ENCODE measurements around the gene MACROD2. TPM values are rescaled to one million over a fixed set of nuclear protein-coding genes. Genes with fewer than 3 reads are reported as not detected.
A peak's percentile ranks its signal among the peaks of the same experiment; 100 is the strongest.

MACROD2 gene
- total RNA-seq, 1 donor from 2014 or later, result 2.4 TPM

DNA sequence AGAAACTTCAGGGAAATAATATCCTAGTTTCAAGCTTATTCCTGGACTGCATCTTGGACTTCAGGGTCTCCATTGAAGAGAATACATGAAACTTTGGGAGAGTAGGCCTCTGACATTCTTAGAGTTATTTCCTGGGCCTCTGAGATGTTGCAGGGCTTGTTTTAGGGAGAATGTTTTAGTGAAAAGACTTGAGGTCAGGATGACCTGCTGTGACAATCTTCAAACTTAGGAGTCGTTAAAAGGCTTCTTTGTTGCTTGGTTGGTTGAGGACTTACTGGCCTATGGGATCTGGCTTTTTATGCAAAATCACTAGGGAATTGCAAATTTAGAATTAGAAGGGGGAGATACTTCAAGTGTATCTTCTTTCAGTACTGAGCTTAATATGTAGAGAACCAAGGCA, 955.3 kb downstream of the MACROD2 start:
- Mint-ChIP-seq H3K9me3 (ENCODE audit: unreplicated experiment) (no peaks in the 10 kb centered on the region), H3K36me3 (ENCODE audit: low read depth, unreplicated experiment) (no peaks in the 10 kb centered on the region), H3K27me3 (ENCODE audit: low read depth, unreplicated experiment) (no peaks in the 10 kb centered on the region), H3K4me1 (ENCODE audit: low read depth, unreplicated experiment) (peaks cover 36% of the 10 kb centered on the region), H3K4me3 (ENCODE audit: unreplicated experiment) (no peak overlapping the region), H3K27ac (ENCODE audit: unreplicated experiment) (peak overlapping the region; percentile 97)
- Histone ChIP-seq H3K27ac (ENCODE audit: low read depth, low read length) (no peak overlapping the region), H3K27me3 (ENCODE audit: insufficient read depth, low read length) (no peaks in the 10 kb centered on the region), H3K36me3 (ENCODE audit: insufficient read depth, low read length) (no peaks in the 10 kb centered on the region), H2AFZ (ENCODE audit: low read depth, low read length) (no peak overlapping the region), H3K4me1 (ENCODE audit: insufficient read depth, low read length) (peaks cover 3% of the 10 kb centered on the region), H3K9ac (ENCODE audit: low read length) (no peak overlapping the region), H3K79me2 (ENCODE audit: insufficient read depth, low read length) (no peaks in the 10 kb centered on the region), H3K9me3 (ENCODE audit: insufficient read depth, low read depth, low read length) (no peaks in the 10 kb centered on the region), H4K20me1 (ENCODE audit: insufficient read depth, low read length) (no peaks in the 10 kb centered on the region), H3K4me2 (ENCODE audit: low read length) (no peak overlapping the region), H3K4me3 (ENCODE audit: insufficient read depth, low read depth, low read length) (no peak overlapping the region)
- no peak for TF ChIP-seq EZH2 (IDR thresholded peaks at IDR 0.05; ENCODE audit: insufficient read depth, low read length)
- TF ChIP-seq, protein P1, sequence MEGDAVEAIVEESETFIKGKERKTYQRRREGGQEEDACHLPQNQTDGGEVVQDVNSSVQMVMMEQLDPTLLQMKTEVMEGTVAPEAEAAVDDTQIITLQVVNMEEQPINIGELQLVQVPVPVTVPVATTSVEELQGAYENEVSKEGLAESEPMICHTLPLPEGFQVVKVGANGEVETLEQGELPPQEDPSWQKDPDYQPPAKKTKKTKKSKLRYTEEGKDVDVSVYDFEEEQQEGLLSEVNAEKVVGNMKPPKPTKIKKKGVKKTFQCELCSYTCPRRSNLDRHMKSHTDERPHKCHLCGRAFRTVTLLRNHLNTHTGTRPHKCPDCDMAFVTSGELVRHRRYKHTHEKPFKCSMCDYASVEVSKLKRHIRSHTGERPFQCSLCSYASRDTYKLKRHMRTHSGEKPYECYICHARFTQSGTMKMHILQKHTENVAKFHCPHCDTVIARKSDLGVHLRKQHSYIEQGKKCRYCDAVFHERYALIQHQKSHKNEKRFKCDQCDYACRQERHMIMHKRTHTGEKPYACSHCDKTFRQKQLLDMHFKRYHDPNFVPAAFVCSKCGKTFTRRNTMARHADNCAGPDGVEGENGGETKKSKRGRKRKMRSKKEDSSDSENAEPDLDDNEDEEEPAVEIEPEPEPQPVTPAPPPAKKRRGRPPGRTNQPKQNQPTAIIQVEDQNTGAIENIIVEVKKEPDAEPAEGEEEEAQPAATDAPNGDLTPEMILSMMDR (IDR thresholded peaks at IDR 0.05; ENCODE audit: insufficient read depth, low read depth, low read length), result no peak
- DNase-seq (ENCODE audit: low read depth), result no peak
- no peak for FAIRE-seq

DNA sequence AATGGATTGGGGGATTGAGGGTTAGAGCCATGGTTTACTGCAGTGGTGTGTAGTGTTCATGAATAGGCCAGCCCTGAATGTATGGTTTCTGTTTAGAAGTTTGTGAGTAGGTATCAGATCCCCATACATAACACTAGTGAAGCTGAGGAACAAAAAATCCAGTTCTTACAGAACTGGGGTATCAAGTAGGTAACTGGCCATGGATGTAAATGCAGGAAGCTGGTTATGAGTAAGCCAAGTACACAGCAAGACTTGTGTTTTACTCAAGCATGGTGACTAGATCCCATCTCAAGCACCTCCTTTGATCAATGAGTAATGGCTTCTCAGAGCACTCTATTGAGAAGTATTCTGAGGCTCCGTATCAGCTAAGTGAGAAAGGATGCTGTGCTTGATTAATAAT, 955.8 kb downstream of the MACROD2 start:
- H3K9me3 ChIP-seq (ENCODE audit: insufficient read depth, low read depth, low read length), result no peaks in the 10 kb centered on the region
- TF ChIP-seq, protein P1 (IDR thresholded peaks at IDR 0.05; ENCODE audit: insufficient read depth, low read depth, low read length), result no peak
- no peak for TF ChIP-seq EZH2 (IDR thresholded peaks at IDR 0.05; ENCODE audit: insufficient read depth, low read length)
- Mint-ChIP-seq H3K4me1 (ENCODE audit: low read depth, unreplicated experiment) (peaks cover 37% of the 10 kb centered on the region), H3K9me3 (ENCODE audit: unreplicated experiment) (no peaks in the 10 kb centered on the region), H3K27ac (ENCODE audit: unreplicated experiment) (peak overlapping the region; percentile 97), H3K4me3 (ENCODE audit: unreplicated experiment) (no peak overlapping the region), H3K36me3 (ENCODE audit: low read depth, unreplicated experiment) (no peaks in the 10 kb centered on the region), H3K27me3 (ENCODE audit: low read depth, unreplicated experiment) (no peaks in the 10 kb centered on the region)
- peak overlapping the region; percentile 49 for H3K4me2 ChIP-seq (ENCODE audit: low read length)
- no peak overlapping the region for H3K4me3 ChIP-seq (ENCODE audit: insufficient read depth, low read depth, low read length)
- H3K79me2 ChIP-seq (ENCODE audit: insufficient read depth, low read length), result no peaks in the 10 kb centered on the region
- H2AFZ ChIP-seq (ENCODE audit: low read depth, low read length), result no peak overlapping the region
- FAIRE-seq (no peak), DNase-seq (ENCODE audit: low read depth) (peak; percentile 3)
- H3K36me3 ChIP-seq (ENCODE audit: insufficient read depth, low read length), result no peaks in the 10 kb centered on the region
- peaks cover 3% of the 10 kb centered on the region for H3K4me1 ChIP-seq (ENCODE audit: insufficient read depth, low read length)
- H4K20me1 ChIP-seq (ENCODE audit: insufficient read depth, low read length), result no peaks in the 10 kb centered on the region
- no peak overlapping the region for H3K9ac ChIP-seq (ENCODE audit: low read length)
- no peaks in the 10 kb centered on the region for H3K27me3 ChIP-seq (ENCODE audit: insufficient read depth, low read length)
- peak overlapping the region; percentile 6 for H3K27ac ChIP-seq (ENCODE audit: low read depth, low read length)

DNA sequence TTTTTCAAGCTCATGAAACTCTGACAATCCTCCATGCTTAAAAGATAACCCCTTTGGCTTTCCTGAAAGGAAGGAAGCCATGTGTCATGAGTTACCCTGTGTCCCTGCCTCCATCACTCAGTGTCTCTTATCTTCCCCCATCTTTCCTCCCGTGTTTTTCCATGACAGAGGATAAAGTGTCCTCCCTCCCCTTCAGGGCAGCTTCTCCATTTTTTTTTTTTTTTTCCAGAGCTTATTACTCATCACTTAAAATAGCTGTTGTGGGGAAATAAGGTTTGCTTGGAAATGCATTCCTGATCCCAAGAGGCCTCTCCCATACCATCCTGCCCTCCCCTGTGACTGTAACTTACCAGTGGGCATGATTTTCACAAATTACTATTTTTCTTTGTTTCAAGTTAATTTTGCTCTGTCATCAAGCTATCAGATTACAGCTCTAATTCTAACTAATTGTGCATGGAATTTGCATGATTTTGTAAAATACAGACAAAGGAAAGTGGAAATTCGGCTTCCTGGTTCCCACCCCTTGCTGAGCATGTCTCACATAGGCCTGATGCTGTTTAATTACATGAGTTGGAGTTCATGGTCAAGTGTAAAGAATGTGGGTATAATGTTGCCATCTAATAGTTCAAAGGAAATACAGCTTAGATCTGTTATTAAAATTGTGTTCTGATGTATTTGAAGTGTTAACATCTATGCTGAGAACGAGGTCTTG, 956.5 kb downstream of the MACROD2 start:
- Mint-ChIP-seq H3K36me3 (ENCODE audit: low read depth, unreplicated experiment) (no peaks in the 10 kb centered on the region), H3K27me3 (ENCODE audit: low read depth, unreplicated experiment) (no peaks in the 10 kb centered on the region), H3K9me3 (ENCODE audit: unreplicated experiment) (no peaks in the 10 kb centered on the region), H3K4me3 (ENCODE audit: unreplicated experiment) (no peak overlapping the region), H3K27ac (ENCODE audit: unreplicated experiment) (peak overlapping the region; percentile 97), H3K4me1 (ENCODE audit: low read depth, unreplicated experiment) (peaks cover 37% of the 10 kb centered on the region)
- FAIRE-seq (no peak), DNase-seq (ENCODE audit: low read depth) (peak; percentile 50)
- no peak overlapping the region for H3K9ac ChIP-seq (ENCODE audit: low read length)
- H3K36me3 ChIP-seq (ENCODE audit: insufficient read depth, low read length), result no peaks in the 10 kb centered on the region
- no peak for TF ChIP-seq EZH2 (IDR thresholded peaks at IDR 0.05; ENCODE audit: insufficient read depth, low read length)
- TF ChIP-seq, protein P1 (IDR thresholded peaks at IDR 0.05; ENCODE audit: insufficient read depth, low read depth, low read length), result no peak
- H3K27me3 ChIP-seq (ENCODE audit: insufficient read depth, low read length), result no peaks in the 10 kb centered on the region
- H4K20me1 ChIP-seq (ENCODE audit: insufficient read depth, low read length), result no peaks in the 10 kb centered on the region
- H3K4me1 ChIP-seq (ENCODE audit: insufficient read depth, low read length), result peaks cover 3% of the 10 kb centered on the region
- peak overlapping the region; percentile 49 for H3K4me2 ChIP-seq (ENCODE audit: low read length)
- no peak overlapping the region for H3K4me3 ChIP-seq (ENCODE audit: insufficient read depth, low read depth, low read length)
- H3K79me2 ChIP-seq (ENCODE audit: insufficient read depth, low read length), result no peaks in the 10 kb centered on the region
- peak overlapping the region; percentile 50 for H2AFZ ChIP-seq (ENCODE audit: low read depth, low read length)
- H3K27ac ChIP-seq (ENCODE audit: low read depth, low read length), result peak overlapping the region; percentile 24
- H3K9me3 ChIP-seq (ENCODE audit: insufficient read depth, low read depth, low read length), result no peaks in the 10 kb centered on the region
